Left renal pelvis (tissue), 4 donors: ENCODE results near the gene SLC16A1. TPM values are rescaled to one million over a fixed set of nuclear protein-coding genes. Genes with fewer than 3 reads are reported as not detected.
"Not testable (repeated sequence)": the region's sequence is repeated elsewhere in the genome, so short reads cannot be mapped to it uniquely, and the experiment has no call there.

ENCODE experiments used
- DNase-seq, 4 donors: peaks; one replicate each; pipeline ENCODE4 v3.0.0-alpha.2; 2013; ENCODE audit warnings: low read depth in 4 of 4, low spot score in 3 of 4
- polyA plus RNA-seq, 4 donors: library from polyadenylated mRNA; unstranded; fragments of 120-200 nt; gene quantifications; one replicate each; pipeline ENCODE4 v1.2.1, GENCODE V29; 2013; ENCODE audit not compliant: insufficient read length in 4 of 4

Gene SLC16A1
- polyA plus RNA-seq, 4 donors: 58.8 to 73.3 (median 65.0) TPM

DNA sequence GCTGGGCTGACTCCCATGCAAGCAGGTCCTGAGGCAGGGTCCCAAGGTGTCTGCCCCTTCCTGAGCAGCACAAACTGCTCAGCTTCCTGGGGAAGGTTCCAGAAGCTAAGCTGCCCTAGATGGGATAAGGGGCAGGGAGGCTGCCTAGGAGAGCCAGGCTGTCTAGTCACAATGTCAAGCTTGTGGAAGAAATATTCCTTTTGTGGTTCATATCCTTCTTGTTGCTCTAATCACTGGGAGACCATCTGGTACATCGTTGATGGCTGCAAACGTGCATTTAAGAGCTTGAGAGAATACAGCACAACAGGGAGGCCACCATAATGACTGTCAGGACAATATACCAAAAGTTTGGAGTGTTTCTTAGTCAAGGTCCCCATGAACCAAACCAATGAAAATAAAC, 67.4 kb downstream of the SLC16A1 start:
- no peak for DNase-seq

- DNase-seq: no peak
Observed at GRCh38 chr1:112887599-112888283, 68.3 kb downstream of the SLC16A1 start.

DNA sequence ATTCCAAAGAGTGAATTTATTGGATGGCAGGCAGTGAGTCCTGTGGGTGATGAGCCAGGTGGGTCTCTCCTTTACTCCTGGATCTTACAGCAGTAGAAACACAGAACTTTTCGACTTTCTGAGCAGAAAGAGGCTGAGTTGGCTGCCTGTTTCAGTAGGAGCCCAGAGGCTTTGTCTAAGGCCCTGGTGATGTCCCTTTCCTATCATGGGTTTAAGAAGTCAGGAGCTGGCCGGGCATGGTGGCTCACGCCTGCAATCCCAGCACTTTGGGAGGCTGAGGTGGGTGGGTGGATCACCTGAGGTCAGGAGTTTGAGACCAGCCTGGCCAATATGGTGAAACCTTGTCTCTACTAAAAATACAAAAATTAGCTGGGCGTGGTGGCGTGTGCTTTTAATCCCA, 71.0 kb downstream of the SLC16A1 start:
- not testable (repeated sequence) for DNase-seq

DNA sequence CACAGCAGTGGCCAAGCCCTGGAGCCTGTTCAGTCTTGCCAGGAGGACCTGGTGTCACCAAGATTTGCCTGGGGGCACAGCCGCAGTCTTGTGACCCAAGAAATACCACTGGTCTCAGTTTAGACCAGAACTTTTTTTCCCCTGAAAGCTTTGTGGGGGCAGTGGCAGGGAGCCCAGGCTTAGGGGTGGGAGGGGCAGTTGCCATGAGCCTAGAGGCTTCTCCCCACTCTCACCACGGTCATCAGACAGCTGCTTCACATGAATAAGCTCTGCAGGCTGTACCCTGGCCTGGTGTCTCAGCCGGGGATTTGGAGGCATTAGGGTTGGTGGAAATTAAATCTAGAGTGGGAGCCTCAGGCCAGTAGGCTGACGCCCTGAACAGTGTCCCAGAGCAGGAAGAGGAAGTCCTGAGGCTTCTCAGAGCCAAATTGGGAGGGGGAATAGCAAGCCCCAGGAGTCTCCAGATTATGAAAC, 73.7 kb downstream of the SLC16A1 start:
- DNase-seq: no peak

- no peak for DNase-seq
Observed at GRCh38 chr1:112881742-112882127, 74.3 kb downstream of the SLC16A1 start.

- DNase-seq: no peak
Observed at GRCh38 chr1:112879834-112880233, 76.2 kb downstream of the SLC16A1 start.

GRCh38 chr1:112878321-112878720, 77.7 kb downstream of the SLC16A1 start:
- DNase-seq: no peak

- no peak for DNase-seq
Observed at GRCh38 chr1:112877750-112878149, 78.2 kb downstream of the SLC16A1 start.

DNA sequence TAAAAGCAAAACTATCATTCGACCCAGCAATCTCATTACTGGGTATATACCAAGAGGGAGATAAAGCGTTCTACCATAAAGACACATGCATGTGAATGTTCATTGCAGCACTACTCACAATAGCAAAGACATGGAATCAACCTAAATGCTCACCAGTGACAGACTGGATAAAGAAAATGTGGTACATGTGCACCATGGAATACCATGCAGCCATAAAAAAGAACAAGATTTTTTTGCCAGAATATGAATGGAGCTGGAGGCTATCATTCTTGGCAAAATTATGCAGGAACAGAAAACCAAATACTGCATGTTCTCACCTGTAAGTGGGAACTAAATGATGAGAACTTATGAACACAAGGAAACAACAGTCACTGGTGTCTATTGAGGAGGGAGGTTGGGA, 79.7 kb downstream of the SLC16A1 start:
- no peak for DNase-seq

DNA sequence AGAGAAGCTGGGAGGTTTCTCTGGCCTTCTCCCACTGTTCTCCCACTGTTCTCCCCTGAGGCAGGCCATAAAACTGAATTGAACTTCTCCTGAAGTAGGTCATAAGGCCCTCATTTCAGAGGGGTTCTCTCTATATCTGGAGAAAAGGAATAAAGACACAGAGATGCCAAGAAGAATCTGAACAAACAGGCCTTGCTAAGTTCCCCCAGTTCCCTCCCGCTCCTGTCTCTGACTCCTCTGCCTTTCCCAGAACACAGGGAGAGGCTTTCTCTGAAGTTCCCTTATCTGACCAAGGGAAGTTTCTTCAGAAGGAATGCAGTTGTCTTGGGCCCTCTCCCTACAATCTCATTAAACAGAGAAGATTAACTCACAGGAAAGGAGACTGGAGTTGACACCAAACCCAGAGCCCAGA, 83.4 kb downstream of the SLC16A1 start:
- no peak for DNase-seq

DNA sequence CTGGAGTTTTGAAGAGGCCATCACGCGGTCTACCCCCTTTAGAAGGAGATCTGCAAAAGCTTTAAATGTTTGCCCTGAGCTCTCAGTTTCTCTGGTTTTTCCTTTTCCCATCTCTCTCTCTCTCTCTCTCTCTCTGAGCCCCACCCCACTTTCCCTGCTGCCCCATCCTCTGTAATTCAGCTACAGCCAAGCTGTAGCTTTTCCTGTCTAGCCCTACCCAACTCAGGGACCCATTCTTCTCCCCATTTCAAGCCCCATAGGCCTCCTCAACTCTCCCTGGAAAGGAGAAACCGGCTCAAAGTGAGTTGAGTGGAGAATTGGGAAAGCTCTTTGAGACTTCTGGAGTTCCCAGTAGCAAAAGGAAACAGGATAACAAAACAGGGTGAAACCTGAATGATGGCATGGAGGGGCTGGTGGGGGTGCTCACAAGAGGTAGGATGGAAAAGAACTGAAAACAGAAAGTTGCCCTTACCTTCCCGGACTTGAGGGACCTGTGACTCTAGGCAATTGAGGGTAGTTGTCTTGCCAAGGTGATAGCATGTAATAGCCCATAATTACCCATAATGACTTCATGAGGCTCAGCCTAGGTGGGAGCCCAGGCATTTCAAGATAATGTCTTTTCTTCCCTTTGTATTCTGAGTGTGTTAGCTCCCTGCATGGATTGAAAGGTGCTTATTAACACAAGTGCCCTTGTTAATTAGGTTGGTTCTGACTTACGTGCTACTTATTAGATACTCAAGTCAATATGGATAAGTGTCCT, 84.9 kb downstream of the SLC16A1 start:
- no peak for DNase-seq

DNA sequence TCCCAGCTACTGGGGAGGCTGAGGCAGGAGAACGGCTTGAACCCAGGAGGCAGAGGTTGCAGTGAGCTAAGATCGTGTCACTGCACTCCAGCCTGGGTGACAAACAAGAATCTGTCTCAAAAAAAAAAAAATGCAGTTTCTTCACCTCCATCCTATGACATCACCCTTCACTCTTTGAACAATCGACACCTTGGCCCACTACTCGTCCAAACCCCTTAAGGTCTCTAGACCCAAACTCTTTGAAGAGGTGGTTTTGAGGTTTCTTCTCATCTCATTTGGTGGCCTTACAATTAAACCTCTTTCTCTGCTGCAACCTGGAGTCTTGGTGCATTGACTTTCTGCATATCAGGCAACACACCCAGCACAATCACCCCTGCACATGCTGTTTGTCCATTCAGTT, 86.1 kb downstream of the SLC16A1 start:
- no peak for DNase-seq

DNA sequence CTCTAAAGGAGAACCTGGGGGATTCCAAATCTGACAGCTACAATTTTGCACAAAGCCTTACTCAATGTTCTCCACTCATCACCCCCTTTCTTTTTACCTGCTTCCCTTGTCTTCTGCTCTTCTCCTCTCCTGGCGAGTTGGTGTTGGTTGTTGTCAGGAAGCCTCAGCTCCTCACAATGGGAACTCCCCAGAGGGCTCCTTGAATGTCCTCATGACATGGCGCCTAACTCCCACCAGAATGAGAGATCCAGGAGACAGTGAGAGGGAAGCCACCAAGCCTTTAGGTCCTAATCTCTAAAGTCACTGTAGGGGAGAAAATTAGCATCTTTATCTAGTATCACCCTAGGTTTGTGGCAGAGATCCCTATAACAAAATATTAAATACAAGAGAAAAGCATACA, 87.8 kb downstream of the SLC16A1 start:
- no peak for DNase-seq

- no peak for DNase-seq
Observed at GRCh38 chr1:112866981-112867380, 89.0 kb downstream of the SLC16A1 start.

GRCh38 chr1:112866151-112866550, 89.8 kb downstream of the SLC16A1 start:
- DNase-seq: no peak

DNA sequence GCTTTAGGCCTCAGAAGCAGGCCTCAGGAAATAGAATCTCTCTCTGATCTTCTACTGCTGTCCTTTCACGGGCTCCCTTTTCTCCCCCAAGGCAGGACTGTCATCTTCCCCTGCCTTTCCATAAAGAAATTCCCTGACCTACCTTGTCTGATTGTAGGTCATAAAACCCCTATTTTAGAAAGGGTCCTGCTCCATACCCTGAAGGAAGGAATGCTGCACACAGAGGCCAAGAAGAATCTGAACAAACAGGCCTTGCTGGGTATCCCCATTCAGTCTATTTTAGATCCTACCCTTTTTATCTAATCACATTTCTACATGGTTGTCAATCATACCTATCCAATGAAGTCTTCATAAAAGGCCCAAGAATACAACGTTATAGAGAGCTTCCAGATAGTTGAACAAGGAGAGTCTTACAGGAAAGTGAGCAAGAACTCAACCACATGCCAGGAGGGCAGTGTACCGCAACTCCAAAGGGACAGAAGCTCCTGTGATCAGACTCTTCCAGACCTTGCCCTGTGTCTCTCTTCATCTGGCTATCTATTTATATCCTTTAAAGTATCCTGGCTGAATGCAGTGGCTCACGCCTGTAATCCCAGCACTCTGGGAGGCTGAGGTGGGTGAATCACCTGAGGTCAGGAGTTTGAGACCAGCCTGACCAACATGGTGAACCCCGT, 93.1 kb downstream of the SLC16A1 start:
- no peak for DNase-seq

Other genes starting within 250 kb of the SLC16A1 start
- gene RHOC, start 249.1 kb downstream of the SLC16A1 start, polyA plus RNA-seq: 100 to 1,000 TPM; 214 to 263 (median 219) TPM
- 1 to 10 TPM in 3 of 4 donors, under 1 TPM in 1; 0.87 to 1.9 (median 1.3) TPM for gene PPM1J, start 240.9 kb downstream of the SLC16A1 start, polyA plus RNA-seq
- 10 to 100 TPM; 13.6 to 19.5 (median 18.0) TPM for gene LRIG2, start 117.0 kb upstream of the SLC16A1 start, polyA plus RNA-seq